Thyroid gland (tissue), 4 donors: ENCODE results near the gene ABCD3.

Source experiments
- POLR2A ChIP-seq, 2 donors: fragments of 450-650 bp; IDR thresholded peaks; one replicate each; pipeline ENCODE4 v1.6.1; 2017; ENCODE audit warnings: antibody characterized with exemption in 2 of 2, mild to moderate bottlenecking in 2 of 2, moderate library complexity in 1 of 2
- TF ChIP-seq, protein P1 (sequence below), 6 experiments: fragments of 200-600 bp in 3 of 6; fragments of 450-650 bp in 3 of 6; sonication (generic) in 3 of 6; IDR thresholded peaks; one replicate each; pipeline ENCODE4 v1.5.1; 2016 to 2019; ENCODE audit warnings: antibody characterized with exemption in 6 of 6, mild to moderate bottlenecking in 2 of 6, inconsistent platforms in 1 of 6, moderate library complexity in 1 of 6

DNA sequence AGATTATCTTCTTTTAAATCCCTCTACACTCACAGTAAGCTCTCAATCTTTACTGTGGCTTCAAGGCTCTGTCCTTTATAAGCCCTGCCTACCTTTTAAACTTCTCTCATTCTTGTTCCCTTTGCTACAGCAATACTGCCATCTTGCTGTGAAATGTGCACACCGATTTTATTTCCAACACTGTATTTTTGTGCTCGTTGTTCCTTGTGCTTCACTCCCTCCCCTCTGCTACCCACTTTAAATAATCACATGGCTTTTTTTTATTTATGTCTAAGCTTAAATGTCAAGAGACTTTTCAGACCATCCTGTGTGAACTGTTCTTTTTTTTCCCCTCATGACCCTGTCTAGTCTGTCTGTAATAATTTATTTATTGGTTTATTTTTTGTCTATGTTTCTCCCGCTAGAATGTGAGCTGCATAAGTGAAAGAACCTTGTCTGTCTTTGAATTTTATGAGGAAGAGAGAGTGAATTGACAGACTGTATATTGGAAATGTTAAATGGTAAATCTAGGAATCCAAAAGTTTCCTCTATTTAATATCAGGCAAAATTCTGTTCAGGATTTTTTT is 45.7 kb downstream of the ABCD3 start:
- TF ChIP-seq, protein P1, sequence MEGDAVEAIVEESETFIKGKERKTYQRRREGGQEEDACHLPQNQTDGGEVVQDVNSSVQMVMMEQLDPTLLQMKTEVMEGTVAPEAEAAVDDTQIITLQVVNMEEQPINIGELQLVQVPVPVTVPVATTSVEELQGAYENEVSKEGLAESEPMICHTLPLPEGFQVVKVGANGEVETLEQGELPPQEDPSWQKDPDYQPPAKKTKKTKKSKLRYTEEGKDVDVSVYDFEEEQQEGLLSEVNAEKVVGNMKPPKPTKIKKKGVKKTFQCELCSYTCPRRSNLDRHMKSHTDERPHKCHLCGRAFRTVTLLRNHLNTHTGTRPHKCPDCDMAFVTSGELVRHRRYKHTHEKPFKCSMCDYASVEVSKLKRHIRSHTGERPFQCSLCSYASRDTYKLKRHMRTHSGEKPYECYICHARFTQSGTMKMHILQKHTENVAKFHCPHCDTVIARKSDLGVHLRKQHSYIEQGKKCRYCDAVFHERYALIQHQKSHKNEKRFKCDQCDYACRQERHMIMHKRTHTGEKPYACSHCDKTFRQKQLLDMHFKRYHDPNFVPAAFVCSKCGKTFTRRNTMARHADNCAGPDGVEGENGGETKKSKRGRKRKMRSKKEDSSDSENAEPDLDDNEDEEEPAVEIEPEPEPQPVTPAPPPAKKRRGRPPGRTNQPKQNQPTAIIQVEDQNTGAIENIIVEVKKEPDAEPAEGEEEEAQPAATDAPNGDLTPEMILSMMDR (IDR thresholded peaks at IDR 0.05) = peak in 4 of 6 experiments; percentile 46 to 57 (median 52)
- no peak for TF ChIP-seq POLR2A (IDR thresholded peaks at IDR 0.05)
